ENCODE measurements around the gene CD2AP. TPM values are rescaled to one million over a fixed set of nuclear protein-coding genes. Genes with fewer than 3 reads are reported as not detected.

The CD2AP gene
- total RNA-seq, 2 experiments from 2014 or later: 26.3 to 27.1 TPM

- Mint-ChIP-seq H3K27ac (no peak overlapping the region), H3K4me3 (no peak overlapping the region), H3K36me3 (ENCODE audit: low read depth) (peaks cover 3% of the 10 kb centered on the region), H3K4me1 (no peaks in the 10 kb centered on the region), H3K9me3 (no peaks in the 10 kb centered on the region), H3K27me3 (no peaks in the 10 kb centered on the region)
- ChIA-PET CTCF (no interaction called here), POLR2A (no interaction called here)
- DNase-seq: no peak
Observed at GRCh38 chr6:47571488-47571887, 93.9 kb downstream of the CD2AP start.

- CTCF ChIA-PET: interaction anchor here (0.7 kb wide), 1 partner anchor 161 kb away, joined by 3 read pairs; no protein-coding TSS in a partner anchor
- Mint-ChIP-seq H3K36me3 (ENCODE audit: low read depth) (peaks cover 2% of the 10 kb centered on the region), H3K9me3 (no peaks in the 10 kb centered on the region), H3K4me3 (no peak overlapping the region), H3K27ac (no peak overlapping the region), H3K27me3 (no peaks in the 10 kb centered on the region), H3K4me1 (no peaks in the 10 kb centered on the region)
- POLR2A ChIA-PET: no interaction called here
- DNase-seq: no peak
Observed at GRCh38 chr6:47573109-47573508, 95.5 kb downstream of the CD2AP start.

- Mint-ChIP-seq H3K27ac (no peak overlapping the region), H3K27me3 (no peaks in the 10 kb centered on the region), H3K4me3 (no peak overlapping the region), H3K9me3 (no peaks in the 10 kb centered on the region), H3K36me3 (ENCODE audit: low read depth) (peaks cover 7% of the 10 kb centered on the region), H3K4me1 (no peaks in the 10 kb centered on the region)
- DNase-seq: no peak
- CTCF ChIA-PET: no interaction called here
- POLR2A ChIA-PET: no interaction called here
Observed at GRCh38 chr6:47574789-47575188, 97.2 kb downstream of the CD2AP start.

- H3K4me3 Mint-ChIP-seq: no peak overlapping the region
- POLR2A ChIA-PET: no interaction called here
- H3K36me3 Mint-ChIP-seq (ENCODE audit: low read depth): peaks cover 29% of the 10 kb centered on the region
Observed at GRCh38 chr6:47579040-47579439, 101.5 kb downstream of the CD2AP start.

GRCh38 chr6:47581591-47581990 is 104.0 kb downstream of the CD2AP start:
- H3K36me3 Mint-ChIP-seq (ENCODE audit: low read depth): peaks cover 44% of the 10 kb centered on the region
- H3K27me3 Mint-ChIP-seq: no peaks in the 10 kb centered on the region
- no peak overlapping the region for H3K4me3 Mint-ChIP-seq
- no peak overlapping the region for H3K27ac Mint-ChIP-seq
- no peaks in the 10 kb centered on the region for H3K9me3 Mint-ChIP-seq
- no peak for DNase-seq
- H3K4me1 Mint-ChIP-seq: no peaks in the 10 kb centered on the region
- POLR2A ChIA-PET: no interaction called here
- CTCF ChIA-PET: no interaction called here

More at GRCh38 chr6:47579040-47579439, 101.5 kb downstream of the CD2AP start:
- Mint-ChIP-seq H3K27me3 (no peaks in the 10 kb centered on the region), H3K4me1 (no peaks in the 10 kb centered on the region), H3K27ac (no peak overlapping the region), H3K9me3 (no peaks in the 10 kb centered on the region)
- CTCF ChIA-PET: no interaction called here
- DNase-seq: no peak

- Mint-ChIP-seq H3K9me3 (no peaks in the 10 kb centered on the region), H3K36me3 (ENCODE audit: low read depth) (peaks cover 46% of the 10 kb centered on the region), H3K27ac (no peak overlapping the region), H3K4me3 (no peak overlapping the region), H3K4me1 (no peaks in the 10 kb centered on the region), H3K27me3 (no peaks in the 10 kb centered on the region)
- POLR2A ChIA-PET: no interaction called here
- no peak for DNase-seq
- CTCF ChIA-PET: no interaction called here
Observed at GRCh38 chr6:47587493-47587892, 109.9 kb downstream of the CD2AP start.

GRCh38 chr6:47592131-47592840 is 114.7 kb downstream of the CD2AP start:
- POLR2A ChIA-PET: no interaction called here
- Mint-ChIP-seq H3K27ac (no peak overlapping the region), H3K36me3 (ENCODE audit: low read depth) (peaks cover 31% of the 10 kb centered on the region), H3K4me3 (no peak overlapping the region), H3K4me1 (no peaks in the 10 kb centered on the region), H3K9me3 (no peaks in the 10 kb centered on the region), H3K27me3 (no peaks in the 10 kb centered on the region)
- DNase-seq: no peak
- CTCF ChIA-PET: no interaction called here

GRCh38 chr6:47593979-47594378 is 116.4 kb downstream of the CD2AP start:
- Mint-ChIP-seq H3K27me3 (no peaks in the 10 kb centered on the region), H3K27ac (no peak overlapping the region), H3K4me3 (no peak overlapping the region), H3K36me3 (ENCODE audit: low read depth) (peaks cover 35% of the 10 kb centered on the region), H3K4me1 (no peaks in the 10 kb centered on the region), H3K9me3 (no peaks in the 10 kb centered on the region)
- CTCF ChIA-PET: no interaction called here
- DNase-seq: no peak
- POLR2A ChIA-PET: no interaction called here

GRCh38 chr6:47595785-47596184 is 118.2 kb downstream of the CD2AP start:
- ChIA-PET POLR2A (no interaction called here), CTCF (interaction anchor here (1.2 kb wide), 1 partner anchor 36 kb away, joined by 3 read pairs; no protein-coding TSS in a partner anchor)
- H3K4me1 Mint-ChIP-seq: no peaks in the 10 kb centered on the region
- H3K27me3 Mint-ChIP-seq: no peaks in the 10 kb centered on the region
- no peaks in the 10 kb centered on the region for H3K9me3 Mint-ChIP-seq
- H3K27ac Mint-ChIP-seq: no peak overlapping the region
- H3K36me3 Mint-ChIP-seq (ENCODE audit: low read depth): peaks cover 32% of the 10 kb centered on the region
- H3K4me3 Mint-ChIP-seq: no peak overlapping the region
- DNase-seq: no peak

- DNase-seq: no peak
- Mint-ChIP-seq H3K9me3 (no peaks in the 10 kb centered on the region), H3K4me1 (no peaks in the 10 kb centered on the region), H3K27me3 (no peaks in the 10 kb centered on the region), H3K4me3 (no peak overlapping the region), H3K27ac (no peak overlapping the region), H3K36me3 (ENCODE audit: low read depth) (peaks cover 28% of the 10 kb centered on the region)
- ChIA-PET POLR2A (no interaction called here), CTCF (no interaction called here)
Observed at GRCh38 chr6:47598367-47598766, 120.8 kb downstream of the CD2AP start.

GRCh38 chr6:47599512-47599911 is 121.9 kb downstream of the CD2AP start:
- no peak for DNase-seq
- no peak overlapping the region for H3K4me3 Mint-ChIP-seq
- peaks cover 28% of the 10 kb centered on the region for H3K36me3 Mint-ChIP-seq (ENCODE audit: low read depth)
- peaks cover 1% of the 10 kb centered on the region for H3K4me1 Mint-ChIP-seq
- CTCF ChIA-PET: no interaction called here
- no peak overlapping the region for H3K27ac Mint-ChIP-seq
- H3K9me3 Mint-ChIP-seq: no peaks in the 10 kb centered on the region
- POLR2A ChIA-PET: no interaction called here
- H3K27me3 Mint-ChIP-seq: no peaks in the 10 kb centered on the region

GRCh38 chr6:47603227-47603626 is 125.6 kb downstream of the CD2AP start:
- Mint-ChIP-seq H3K27me3 (no peaks in the 10 kb centered on the region), H3K9me3 (no peaks in the 10 kb centered on the region), H3K36me3 (ENCODE audit: low read depth) (peaks cover 24% of the 10 kb centered on the region), H3K4me3 (no peak overlapping the region), H3K27ac (no peak overlapping the region), H3K4me1 (peaks cover 1% of the 10 kb centered on the region)
- ChIA-PET CTCF (no interaction called here), POLR2A (no interaction called here)
- DNase-seq: no peak

- ChIA-PET CTCF (no interaction called here), POLR2A (no interaction called here)
- Mint-ChIP-seq H3K4me1 (peaks cover 1% of the 10 kb centered on the region), H3K27me3 (no peaks in the 10 kb centered on the region), H3K9me3 (no peaks in the 10 kb centered on the region), H3K4me3 (no peak overlapping the region), H3K36me3 (ENCODE audit: low read depth) (peaks cover 22% of the 10 kb centered on the region), H3K27ac (no peak overlapping the region)
- DNase-seq: no peak
Observed at GRCh38 chr6:47603995-47604394, 126.4 kb downstream of the CD2AP start.

GRCh38 chr6:47621838-47622449 is 144.4 kb downstream of the CD2AP start:
- Mint-ChIP-seq H3K27me3 (no peaks in the 10 kb centered on the region), H3K4me3 (no peak overlapping the region), H3K4me1 (no peaks in the 10 kb centered on the region), H3K36me3 (ENCODE audit: low read depth) (peaks cover 47% of the 10 kb centered on the region), H3K9me3 (no peaks in the 10 kb centered on the region), H3K27ac (no peak overlapping the region)
- CTCF ChIA-PET: interaction anchor here (2.0 kb wide), 1 partner anchor 9 kb away, joined by 9 read pairs; no protein-coding TSS in a partner anchor
- POLR2A ChIA-PET: no interaction called here
- no peak for DNase-seq
